GM13976 (cell line): ENCODE data around the gene NOL4L.
"Not testable (repeated sequence)": the region's sequence is repeated elsewhere in the genome, so short reads cannot be mapped to it uniquely, and the experiment has no call there.

ENCODE experiments used
- DNase-seq: peaks from one replicate; pipeline ENCODE4 v3.0.0; 2012; ENCODE audit warnings: low spot score
- in situ Hi-C: fragments of 300-500 bp; cut with MboI; formaldehyde crosslinking; loops from one replicate; pipeline ENCODE4 v1.12.0; 2022; ENCODE audit warnings: low sequenced_read_pairs, mixed read lengths, inconsistent platforms; ENCODE audit not compliant: unreplicated experiment
- TF ChIP-seq, protein P1 (sequence below): IDR thresholded peaks from 2 replicates; pipeline ENCODE4 v1.5.1; 2012; ENCODE audit warnings: borderline replicate concordance, mild to moderate bottlenecking; ENCODE audit not compliant: insufficient read depth; ENCODE audit errors: extremely low read depth, missing control alignments, control extremely low read depth

NOL4L gene

DNA sequence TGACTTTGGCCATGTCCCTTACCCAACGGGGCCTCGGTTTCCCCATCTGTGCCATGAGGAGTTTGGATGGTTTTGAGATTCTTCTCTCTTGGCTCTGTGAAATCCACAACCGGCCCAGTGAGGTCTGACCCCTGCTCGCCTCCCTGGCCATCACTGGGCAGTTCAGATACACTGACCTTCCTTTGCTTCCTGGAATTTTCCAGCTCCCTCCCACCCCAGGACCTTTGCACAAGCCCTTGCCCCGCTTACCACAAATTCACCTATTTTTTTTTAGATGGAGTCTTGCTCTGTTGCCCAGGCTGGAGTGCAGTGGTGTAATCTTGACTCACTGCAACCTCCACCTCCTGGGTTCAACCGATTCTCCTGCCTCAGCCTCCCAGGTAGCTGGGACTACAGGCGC is 12.6 kb upstream of the NOL4L start:
- in situ Hi-C loops, result no loop called here
- TF ChIP-seq, protein P1, sequence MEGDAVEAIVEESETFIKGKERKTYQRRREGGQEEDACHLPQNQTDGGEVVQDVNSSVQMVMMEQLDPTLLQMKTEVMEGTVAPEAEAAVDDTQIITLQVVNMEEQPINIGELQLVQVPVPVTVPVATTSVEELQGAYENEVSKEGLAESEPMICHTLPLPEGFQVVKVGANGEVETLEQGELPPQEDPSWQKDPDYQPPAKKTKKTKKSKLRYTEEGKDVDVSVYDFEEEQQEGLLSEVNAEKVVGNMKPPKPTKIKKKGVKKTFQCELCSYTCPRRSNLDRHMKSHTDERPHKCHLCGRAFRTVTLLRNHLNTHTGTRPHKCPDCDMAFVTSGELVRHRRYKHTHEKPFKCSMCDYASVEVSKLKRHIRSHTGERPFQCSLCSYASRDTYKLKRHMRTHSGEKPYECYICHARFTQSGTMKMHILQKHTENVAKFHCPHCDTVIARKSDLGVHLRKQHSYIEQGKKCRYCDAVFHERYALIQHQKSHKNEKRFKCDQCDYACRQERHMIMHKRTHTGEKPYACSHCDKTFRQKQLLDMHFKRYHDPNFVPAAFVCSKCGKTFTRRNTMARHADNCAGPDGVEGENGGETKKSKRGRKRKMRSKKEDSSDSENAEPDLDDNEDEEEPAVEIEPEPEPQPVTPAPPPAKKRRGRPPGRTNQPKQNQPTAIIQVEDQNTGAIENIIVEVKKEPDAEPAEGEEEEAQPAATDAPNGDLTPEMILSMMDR, result no peak
- DNase-seq, result no peak

DNA sequence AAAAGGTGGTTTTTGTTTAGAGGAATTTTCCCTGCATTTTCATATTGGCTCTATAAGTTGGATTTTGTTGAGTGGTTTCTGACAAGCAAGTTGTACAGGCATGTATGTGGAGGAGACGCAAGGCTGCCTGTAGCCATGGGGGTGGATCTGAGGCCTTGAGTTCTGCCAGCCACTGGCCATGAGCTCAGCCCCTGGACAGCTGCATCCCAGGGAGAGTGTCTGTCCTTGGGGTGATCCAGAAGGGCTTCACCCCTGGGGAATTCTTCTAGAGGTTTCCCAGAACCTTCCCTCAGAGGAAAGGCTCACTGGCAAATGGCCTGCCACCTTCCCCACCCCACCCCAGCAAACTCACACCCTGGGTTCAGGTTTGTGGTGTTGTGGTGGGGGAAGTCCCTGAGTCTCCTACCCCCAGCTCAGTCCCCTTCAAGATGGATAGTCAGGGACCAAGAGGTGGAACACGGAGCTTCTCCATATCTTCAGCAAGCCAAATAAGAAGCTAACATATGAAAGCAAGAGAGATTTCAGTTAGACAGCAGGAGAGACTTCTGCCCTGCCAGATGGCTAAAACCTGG is 11.6 kb upstream of the NOL4L start:
- TF ChIP-seq, protein P1, result no peak
- no peak for DNase-seq
- in situ Hi-C loops, result no loop called here

DNA sequence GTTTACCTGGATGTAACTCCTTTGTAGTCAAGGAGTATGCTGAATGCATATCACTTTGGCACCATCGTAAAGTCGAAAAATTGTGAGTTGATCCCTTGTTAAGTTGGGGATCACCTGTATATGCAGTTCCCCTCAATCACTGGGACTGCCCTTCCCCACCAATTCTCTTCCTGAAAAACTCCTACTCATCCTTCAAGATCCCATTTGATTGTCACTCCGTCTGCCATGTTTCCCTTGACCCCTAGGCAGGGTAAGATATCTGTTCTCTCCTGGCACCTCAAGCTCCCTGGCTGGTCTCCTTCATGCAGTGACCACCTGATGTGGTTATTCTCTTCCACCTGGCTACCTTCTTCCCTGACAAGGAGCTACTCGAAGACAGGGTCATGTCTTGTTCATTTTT is 10.0 kb upstream of the NOL4L start:
- TF ChIP-seq, protein P1, result no peak
- in situ Hi-C loops, result no loop called here
- no peak for DNase-seq

DNA sequence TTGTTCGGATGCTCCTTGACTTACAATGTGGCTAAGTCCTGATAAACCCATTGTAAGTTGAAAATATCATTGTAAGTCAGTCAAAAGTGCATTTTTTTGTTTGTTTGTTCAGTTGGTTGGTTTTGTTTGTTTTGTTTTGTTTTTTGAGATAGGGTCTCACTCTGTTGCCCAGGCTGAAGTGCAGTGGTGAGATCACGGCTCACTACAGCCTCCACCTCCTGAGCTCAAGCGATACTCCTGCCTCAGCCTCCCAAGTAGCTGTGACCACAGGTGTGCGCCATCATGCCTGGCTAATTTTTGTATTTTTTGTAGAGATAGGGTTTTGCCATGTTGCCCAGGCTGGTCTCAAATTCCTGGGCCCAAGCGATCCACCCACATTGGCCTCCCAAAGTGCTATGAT is 9.5 kb upstream of the NOL4L start:
- in situ Hi-C loops, DNase-seq: not testable (repeated sequence)

DNA sequence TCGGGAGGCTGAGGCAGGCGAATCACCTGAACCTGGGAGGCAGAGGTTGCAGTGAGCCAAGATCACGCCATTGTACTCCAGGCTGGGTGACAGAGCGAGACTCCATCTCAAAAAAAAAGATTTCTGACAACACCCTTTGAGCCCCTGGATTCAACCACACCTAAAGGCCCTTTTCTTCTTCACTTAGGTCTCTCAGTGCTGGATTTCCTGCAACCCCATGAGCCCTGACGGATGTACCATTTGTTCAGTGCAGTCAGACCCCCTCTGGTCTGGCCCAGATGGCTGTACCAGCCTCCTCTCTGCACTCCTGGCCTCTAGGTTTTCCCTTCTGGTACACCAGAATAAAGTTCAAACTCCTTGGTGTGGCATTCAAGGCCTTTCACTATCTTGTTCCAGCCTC is 9.1 kb upstream of the NOL4L start:
- in situ Hi-C loops, result no loop called here
- TF ChIP-seq, protein P1, result no peak
- DNase-seq, result no peak

DNA sequence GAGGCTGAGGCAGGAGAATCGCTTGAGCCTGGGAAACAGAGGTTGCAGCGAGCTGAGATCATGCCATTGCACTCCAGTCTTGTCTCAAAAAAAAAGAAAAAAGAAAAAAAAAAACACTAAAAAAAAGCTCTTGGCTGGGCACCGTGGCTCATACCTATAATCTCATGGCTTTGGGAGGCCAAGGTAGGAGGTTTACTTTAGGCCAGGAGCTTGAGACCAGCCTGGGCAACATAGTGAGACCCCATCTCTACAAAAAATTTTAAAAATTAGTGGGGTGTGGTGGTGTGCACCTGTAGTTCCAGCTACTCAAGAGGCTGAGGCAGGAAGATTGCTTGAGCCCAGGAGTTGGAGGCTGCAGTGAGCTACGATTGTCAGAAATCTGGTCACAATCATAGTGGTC is 7.5 kb upstream of the NOL4L start:
- DNase-seq, in situ Hi-C loops: not testable (repeated sequence)

DNA sequence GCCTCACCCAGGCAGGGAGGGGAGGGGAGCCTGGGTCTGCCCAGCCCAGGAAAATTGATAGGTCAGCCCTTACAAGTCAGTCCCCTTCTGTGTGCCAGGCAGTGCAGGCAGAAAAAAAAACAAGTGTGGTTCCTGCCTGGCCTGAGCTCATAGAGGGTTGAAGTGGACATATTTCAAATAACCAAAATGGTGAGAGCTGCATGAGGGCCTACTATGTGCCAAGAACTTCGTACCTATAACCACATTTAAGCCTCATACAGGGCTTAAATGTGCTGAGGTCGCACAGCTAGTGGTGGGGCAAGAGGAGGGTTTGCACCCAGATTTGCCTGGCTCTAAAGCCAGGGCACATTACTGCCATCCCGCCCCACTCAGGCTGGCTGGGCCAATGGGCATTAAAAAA is 6.9 kb upstream of the NOL4L start:
- in situ Hi-C loops, result no loop called here
- TF ChIP-seq, protein P1, result no peak
- DNase-seq, result no peak

DNA sequence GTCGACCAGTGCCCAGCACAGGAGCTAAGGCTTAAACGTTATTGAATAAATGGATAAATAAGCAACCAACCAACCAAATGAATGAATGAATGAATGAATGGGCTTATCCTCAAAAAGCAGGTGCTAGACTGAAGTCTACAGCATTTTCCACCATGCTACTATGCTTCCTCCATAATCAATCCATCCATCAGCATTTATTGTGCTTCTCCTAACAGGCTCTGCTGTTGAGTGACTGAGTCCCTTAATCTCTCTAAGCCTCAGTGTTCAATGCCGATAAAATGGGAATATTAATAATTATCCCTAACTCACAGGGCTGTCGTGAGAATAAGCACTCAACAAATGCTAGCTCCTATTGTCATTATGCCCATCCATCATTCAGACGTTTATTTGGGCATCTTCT is 4.6 kb upstream of the NOL4L start:
- in situ Hi-C loops, result no loop called here
- TF ChIP-seq, protein P1, result no peak

More for the DNA sequence above, 4.6 kb upstream of the NOL4L start:
- DNase-seq, result no peak
